Measurements from ENCODE around the gene UBE2Z.

Gene UBE2Z

GRCh38 chr17:48961516-48962233 lies 53.5 kb downstream of the UBE2Z start:
- no peaks in the 10 kb centered on the region for H3K79me2 ChIP-seq (ENCODE audit: low read length)
- no peak overlapping the region for H2AFZ ChIP-seq (ENCODE audit: low read depth, low read length)
- no peak overlapping the region for H3K9ac ChIP-seq (ENCODE audit: low read length)
- no peak overlapping the region for H3K4me3 ChIP-seq (ENCODE audit: low read length)
- peaks cover 17% of the 10 kb centered on the region for H3K27me3 ChIP-seq (ENCODE audit: low read depth, low read length)
- no peak overlapping the region for H3K4me2 ChIP-seq (ENCODE audit: low read length)
- no peaks in the 10 kb centered on the region for H3K9me3 ChIP-seq (ENCODE audit: insufficient read depth, low read length)
- no peaks in the 10 kb centered on the region for H3K4me1 ChIP-seq (ENCODE audit: low read length)
- no peak for TF ChIP-seq EZH2phosphoT487 (IDR thresholded peaks at IDR 0.05; ENCODE audit: low read depth)
- no peak for TF ChIP-seq CTCF (IDR thresholded peaks at IDR 0.05; ENCODE audit: low read depth, low read length)
- H4K20me1 ChIP-seq (ENCODE audit: insufficient read depth, low read length), result no peaks in the 10 kb centered on the region
- no peak overlapping the region for H3K27ac ChIP-seq (ENCODE audit: low read length)
- no peaks in the 10 kb centered on the region for H3K36me3 ChIP-seq (replicated peaks; ENCODE audit: low read depth, low read length)

- Histone ChIP-seq H2AFZ (ENCODE audit: low read depth, low read length) (no peak overlapping the region), H3K4me3 (ENCODE audit: low read length) (no peak overlapping the region), H3K79me2 (ENCODE audit: low read length) (no peaks in the 10 kb centered on the region), H3K4me1 (ENCODE audit: low read length) (no peaks in the 10 kb centered on the region), H3K9ac (ENCODE audit: low read length) (no peak overlapping the region), H3K27ac (ENCODE audit: low read length) (no peak overlapping the region), H3K36me3 (replicated peaks; ENCODE audit: low read depth, low read length) (no peaks in the 10 kb centered on the region), H4K20me1 (ENCODE audit: insufficient read depth, low read length) (no peaks in the 10 kb centered on the region), H3K27me3 (ENCODE audit: low read depth, low read length) (peaks cover 13% of the 10 kb centered on the region), H3K9me3 (ENCODE audit: insufficient read depth, low read length) (no peaks in the 10 kb centered on the region), H3K4me2 (ENCODE audit: low read length) (no peak overlapping the region)
- TF ChIP-seq EZH2phosphoT487 (IDR thresholded peaks at IDR 0.05; ENCODE audit: low read depth) (no peak), CTCF (IDR thresholded peaks at IDR 0.05; ENCODE audit: low read depth, low read length) (no peak)
Observed at GRCh38 chr17:48970224-48970623, 62.0 kb downstream of the UBE2Z start.

GRCh38 chr17:48970865-48971687 lies 62.9 kb downstream of the UBE2Z start:
- H3K79me2 ChIP-seq (ENCODE audit: low read length), result no peaks in the 10 kb centered on the region
- no peaks in the 10 kb centered on the region for H3K9me3 ChIP-seq (ENCODE audit: insufficient read depth, low read length)
- TF ChIP-seq CTCF (IDR thresholded peaks at IDR 0.05; ENCODE audit: low read depth, low read length) (no peak), EZH2phosphoT487 (IDR thresholded peaks at IDR 0.05; ENCODE audit: low read depth) (no peak)
- H3K36me3 ChIP-seq (replicated peaks; ENCODE audit: low read depth, low read length), result no peaks in the 10 kb centered on the region
- H3K9ac ChIP-seq (ENCODE audit: low read length), result no peak overlapping the region
- no peak overlapping the region for H3K4me2 ChIP-seq (ENCODE audit: low read length)
- no peak overlapping the region for H3K27ac ChIP-seq (ENCODE audit: low read length)
- H2AFZ ChIP-seq (ENCODE audit: low read depth, low read length), result no peak overlapping the region
- H3K4me3 ChIP-seq (ENCODE audit: low read length), result no peak overlapping the region
- no peaks in the 10 kb centered on the region for H4K20me1 ChIP-seq (ENCODE audit: insufficient read depth, low read length)
- H3K4me1 ChIP-seq (ENCODE audit: low read length), result no peaks in the 10 kb centered on the region
- H3K27me3 ChIP-seq (ENCODE audit: low read depth, low read length), result peaks cover 13% of the 10 kb centered on the region

GRCh38 chr17:48972749-48973097 lies 64.5 kb downstream of the UBE2Z start:
- H3K4me3 ChIP-seq (ENCODE audit: low read length), result no peak overlapping the region
- H3K79me2 ChIP-seq (ENCODE audit: low read length), result no peaks in the 10 kb centered on the region
- H3K27me3 ChIP-seq (ENCODE audit: low read depth, low read length), result peaks cover 13% of the 10 kb centered on the region
- no peaks in the 10 kb centered on the region for H4K20me1 ChIP-seq (ENCODE audit: insufficient read depth, low read length)
- TF ChIP-seq EZH2phosphoT487 (IDR thresholded peaks at IDR 0.05; ENCODE audit: low read depth), result no peak
- TF ChIP-seq CTCF (IDR thresholded peaks at IDR 0.05; ENCODE audit: low read depth, low read length), result no peak
- H3K36me3 ChIP-seq (replicated peaks; ENCODE audit: low read depth, low read length), result no peaks in the 10 kb centered on the region
- H3K4me2 ChIP-seq (ENCODE audit: low read length), result no peak overlapping the region
- H3K4me1 ChIP-seq (ENCODE audit: low read length), result no peaks in the 10 kb centered on the region
- no peak overlapping the region for H3K9ac ChIP-seq (ENCODE audit: low read length)
- no peak overlapping the region for H2AFZ ChIP-seq (ENCODE audit: low read depth, low read length)
- no peaks in the 10 kb centered on the region for H3K9me3 ChIP-seq (ENCODE audit: insufficient read depth, low read length)
- no peak overlapping the region for H3K27ac ChIP-seq (ENCODE audit: low read length)
